HepG2 (cell line): ENCODE data around the gene ANKRD27. TPM values are rescaled to one million over a fixed set of nuclear protein-coding genes. Genes with fewer than 3 reads are reported as not detected.
A peak's percentile ranks its signal among the peaks of the same experiment; 100 is the strongest.

Experiments used
- CCDC6 ChIP-seq: sonication (generic); formaldehyde crosslinking; IDR thresholded peaks from 2 replicates; pipeline ENCODE4 v1.8.1; 2022; ENCODE audit warnings: mild to moderate bottlenecking, missing genetic modification reagents, moderate library complexity
- DDIT3 ChIP-seq: sonication (generic); formaldehyde crosslinking; IDR thresholded peaks from 2 replicates; pipeline ENCODE4 v1.4.0; 2020; ENCODE audit warnings: mild to moderate bottlenecking, missing genetic modification reagents
- KLF11 ChIP-seq: IDR thresholded peaks from 2 replicates; pipeline ENCODE4 v1.6.1; 2016; ENCODE audit warnings: missing compliant biosample characterization
- MBNL3 ChIP-seq: fragments of 250-450 bp; sonication (Bioruptor Pico); conservative IDR thresholded peaks from 2 replicates; pipeline ENCODE4 v1.8.0; 2022; ENCODE audit warnings: mild to moderate bottlenecking, inconsistent platforms
- SRSF9 ChIP-seq: fragments of 200-400 bp; formaldehyde crosslinking; IDR thresholded peaks from 2 replicates; pipeline ENCODE4 v1.6.1; 2018; ENCODE audit warnings: borderline replicate concordance, mild to moderate bottlenecking, low read depth, low read length; ENCODE audit not compliant: insufficient read depth, poor library complexity, severe bottlenecking
- SRY ChIP-seq: sonication (generic); formaldehyde crosslinking; IDR thresholded peaks from 2 replicates; pipeline ENCODE4 v1.8.0; 2022; ENCODE audit warnings: mild to moderate bottlenecking, missing genetic modification reagents
- THAP9 ChIP-seq: sonication (generic); formaldehyde crosslinking; IDR thresholded peaks from 2 replicates; pipeline ENCODE4; 2020; ENCODE audit warnings: missing genetic modification reagents, mild to moderate bottlenecking, borderline replicate concordance
- U2AF2 ChIP-seq: fragments of 200-400 bp; formaldehyde crosslinking; IDR thresholded peaks from 2 replicates; pipeline ENCODE4 v1.6.1; 2017; ENCODE audit warnings: low read depth, mild to moderate bottlenecking, low read length
- USF2 ChIP-seq, 2 experiments: sonication (generic) in 1 of 2; formaldehyde crosslinking in 1 of 2; IDR thresholded peaks; 2 replicates each; pipeline versions ENCODE4 v1.5.1 to v1.6.1; 2011 to 2020; ENCODE audit warnings: borderline replicate concordance in 1 of 2, low read depth in 1 of 2, low read length in 1 of 2, mild to moderate bottlenecking in 1 of 2, missing genetic modification reagents in 1 of 2, moderate library complexity in 1 of 2
- ZBTB20 ChIP-seq: sonication (generic); formaldehyde crosslinking; IDR thresholded peaks from 2 replicates; pipeline ENCODE4 v1.8.1; 2023; ENCODE audit warnings: missing genetic modification reagents, low read depth, mild to moderate bottlenecking, borderline replicate concordance
- ZNF142 ChIP-seq: sonication (generic); formaldehyde crosslinking; IDR thresholded peaks from 2 replicates; pipeline ENCODE4 v1.4.0; 2020; ENCODE audit warnings: missing genetic modification reagents
- ZNF292 ChIP-seq: sonication (generic); formaldehyde crosslinking; IDR thresholded peaks from 2 replicates; pipeline ENCODE4 v1.8.1; 2022; ENCODE audit warnings: mild to moderate bottlenecking, low read depth, missing genetic modification reagents, borderline replicate concordance
- ZNF552 ChIP-seq: sonication (generic); formaldehyde crosslinking; IDR thresholded peaks from 2 replicates; pipeline ENCODE4 v1.9.0; 2022; ENCODE audit warnings: missing genetic modification reagents, mild to moderate bottlenecking, borderline replicate concordance
- ZNF616 ChIP-seq: sonication (generic); formaldehyde crosslinking; IDR thresholded peaks from 2 replicates; pipeline ENCODE4 v1.5.0; 2020; ENCODE audit warnings: low read depth, mild to moderate bottlenecking, missing genetic modification reagents
- ZNF772 ChIP-seq: sonication (generic); formaldehyde crosslinking; IDR thresholded peaks from 2 replicates; pipeline ENCODE4 v1.5.0; 2020; ENCODE audit warnings: mild to moderate bottlenecking, missing genetic modification reagents
- ZSCAN21 ChIP-seq: sonication (generic); formaldehyde crosslinking; IDR thresholded peaks from 2 replicates; pipeline ENCODE4 v1.8.0; 2022; ENCODE audit warnings: mild to moderate bottlenecking, missing genetic modification reagents, moderate library complexity, borderline replicate concordance
- polyA plus RNA-seq, 8 experiments: library from polyadenylated mRNA; depleted of rRNA in 3 of 8; stranded (reverse) in 7 of 8; unstranded in 1 of 8; fragments of >200 nt; fragmentation: Illumina TruSeq in 4 of 8; extraction: Trizol in 4 of 8; gene quantifications; 2 replicates each; pipeline versions ENCODE4 v1.2.1 to v1.2.3, GENCODE V29; 2011 to 2016; ENCODE audit warnings: low read depth in 4 of 8, missing spikeins in 1 of 8, mixed read lengths in 1 of 8; ENCODE audit not compliant: insufficient read depth in 1 of 8
- total RNA-seq, 5 experiments: library from RNA; depleted of rRNA; stranded (reverse); fragments of >200 nt; fragmentation: Illumina TruSeq; extraction: Trizol; gene quantifications; 2 replicates each; pipeline ENCODE4 v1.2.3, GENCODE V29; 2016; ENCODE audit warnings: low read depth in 1 of 5

The ANKRD27 gene
- total and polyA plus RNA-seq, 2 of the 13 experiments (the other 11 are each of a cell fraction or from before 2014, with no cell fraction given) = 22.2 to 23.7 TPM

- peak; percentile 58; the same call in 1 of the 2 replicates for TF ChIP-seq ZNF142
- no peak for TF ChIP-seq ZNF616 (CRISPR knock-in tag)
- TF ChIP-seq ZNF552 = no peak
- TF ChIP-seq DDIT3 (CRISPR knock-in tag) = no peak
- TF ChIP-seq ZNF292 (CRISPR knock-in tag) = no peak
- TF ChIP-seq ZSCAN21 (CRISPR knock-in tag) = no peak; the same call in 1 of the 2 replicates
- no peak for TF ChIP-seq SRSF9
- TF ChIP-seq MBNL3 (CRISPR knock-in tag) = no peak
- 0 out of 2 replicates have a peak, but pooled peaks have one; percentile 49 for TF ChIP-seq SRY (CRISPR knock-in tag)
- TF ChIP-seq USF2 (IDR thresholded peaks at IDR 0.05; ENCODE audit: low read depth, low read length) = no peak
- 0 out of 2 replicates have a peak, but pooled peaks have one; percentile 83 for TF ChIP-seq USF2 (CRISPR knock-in tag; IDR thresholded peaks at IDR 0.05; ENCODE audit: borderline replicate concordance)
- TF ChIP-seq ZBTB20 (CRISPR knock-in tag) = peak; percentile 69; the same call in 1 of the 2 replicates
- TF ChIP-seq KLF11 (CRISPR knock-in tag) = no peak
- peak; percentile 42; the same call in 1 of the 2 replicates for TF ChIP-seq THAP9
- no peak for TF ChIP-seq CCDC6 (CRISPR knock-in tag)
- TF ChIP-seq ZNF772 (CRISPR knock-in tag) = no peak; the same call in 1 of the 2 replicates
- no peak for TF ChIP-seq U2AF2
Observed at GRCh38 chr19:32674931-32675719, at the start of gene ANKRD27 (continued).
